ENCODE data around the gene POLDIP2. TPM values are rescaled to one million over a fixed set of nuclear protein-coding genes. Genes with fewer than 3 reads are reported as not detected.

POLDIP2 gene
- total RNA-seq, 6 experiments from 2014 or later = 92.5 to 156 (median 130) TPM

DNA sequence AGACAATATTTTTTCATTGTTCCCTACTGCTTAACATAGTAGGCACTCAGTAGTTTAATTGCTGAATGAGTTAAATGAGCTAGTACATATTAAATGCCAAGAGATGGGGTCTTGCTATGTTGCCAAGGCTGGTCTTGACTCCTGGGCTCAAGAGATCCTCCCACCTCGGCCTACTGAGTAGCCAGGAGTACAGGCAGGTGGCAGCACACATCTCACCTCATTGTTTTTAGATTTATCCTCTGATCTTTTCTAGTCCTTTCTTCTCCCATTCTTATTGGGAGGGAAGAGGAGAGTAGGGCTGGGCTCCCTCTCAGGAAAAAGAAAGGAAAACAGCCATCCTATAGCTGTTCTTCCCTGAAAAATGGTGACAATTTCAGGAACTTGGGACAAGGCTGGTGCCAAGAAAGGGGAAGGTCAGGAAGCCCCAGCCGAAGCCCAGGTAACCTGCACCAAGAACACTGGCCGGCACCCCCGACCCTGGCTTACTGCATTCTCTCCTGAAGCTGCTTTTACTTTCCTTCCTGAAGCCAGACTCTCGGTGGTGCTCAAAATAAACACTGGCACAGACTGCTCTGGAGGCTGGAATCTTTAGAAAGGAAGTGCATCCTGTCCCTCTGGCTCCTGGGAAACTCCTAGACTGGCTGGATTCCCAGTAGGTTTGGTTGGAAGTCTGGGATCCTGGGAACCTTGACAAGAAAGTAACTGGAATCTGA, 19.1 kb downstream of the POLDIP2 start:
- ATAC-seq = peak in 1 of 4 donors; percentile 2
- WGBS (ENCODE audit: insufficient coverage, low coverage, low lambda C conversion rate, missing lambda C conversion rate) = 55% methylated on average over 5 of the region's 5 CpGs
- Histone ChIP-seq H3K4me3 (no peak overlapping the region), H3K27me3 (no peaks in the 10 kb centered on the region), H3K27ac (peak overlapping the region; percentile 13 to 28 (median 25)), H3K4me1 (peaks cover 0 to 32% (median 12%) of the 10 kb centered on the region in 4 donors), H3K36me3 (peaks cover 0 to 36% (median 16%) of the 10 kb centered on the region in 4 donors), H3K9me3 (no peaks in the 10 kb centered on the region)
- no peak for DNase-seq
- peak; percentile 23 for TF ChIP-seq POLR2A (IDR thresholded peaks at IDR 0.05)
- TF ChIP-seq, protein P1, sequence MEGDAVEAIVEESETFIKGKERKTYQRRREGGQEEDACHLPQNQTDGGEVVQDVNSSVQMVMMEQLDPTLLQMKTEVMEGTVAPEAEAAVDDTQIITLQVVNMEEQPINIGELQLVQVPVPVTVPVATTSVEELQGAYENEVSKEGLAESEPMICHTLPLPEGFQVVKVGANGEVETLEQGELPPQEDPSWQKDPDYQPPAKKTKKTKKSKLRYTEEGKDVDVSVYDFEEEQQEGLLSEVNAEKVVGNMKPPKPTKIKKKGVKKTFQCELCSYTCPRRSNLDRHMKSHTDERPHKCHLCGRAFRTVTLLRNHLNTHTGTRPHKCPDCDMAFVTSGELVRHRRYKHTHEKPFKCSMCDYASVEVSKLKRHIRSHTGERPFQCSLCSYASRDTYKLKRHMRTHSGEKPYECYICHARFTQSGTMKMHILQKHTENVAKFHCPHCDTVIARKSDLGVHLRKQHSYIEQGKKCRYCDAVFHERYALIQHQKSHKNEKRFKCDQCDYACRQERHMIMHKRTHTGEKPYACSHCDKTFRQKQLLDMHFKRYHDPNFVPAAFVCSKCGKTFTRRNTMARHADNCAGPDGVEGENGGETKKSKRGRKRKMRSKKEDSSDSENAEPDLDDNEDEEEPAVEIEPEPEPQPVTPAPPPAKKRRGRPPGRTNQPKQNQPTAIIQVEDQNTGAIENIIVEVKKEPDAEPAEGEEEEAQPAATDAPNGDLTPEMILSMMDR (IDR thresholded peaks at IDR 0.05) = peak in 1 of 4 donors; percentile 6
- intact Hi-C loops (cut with DNase I) = no loop called here

DNA sequence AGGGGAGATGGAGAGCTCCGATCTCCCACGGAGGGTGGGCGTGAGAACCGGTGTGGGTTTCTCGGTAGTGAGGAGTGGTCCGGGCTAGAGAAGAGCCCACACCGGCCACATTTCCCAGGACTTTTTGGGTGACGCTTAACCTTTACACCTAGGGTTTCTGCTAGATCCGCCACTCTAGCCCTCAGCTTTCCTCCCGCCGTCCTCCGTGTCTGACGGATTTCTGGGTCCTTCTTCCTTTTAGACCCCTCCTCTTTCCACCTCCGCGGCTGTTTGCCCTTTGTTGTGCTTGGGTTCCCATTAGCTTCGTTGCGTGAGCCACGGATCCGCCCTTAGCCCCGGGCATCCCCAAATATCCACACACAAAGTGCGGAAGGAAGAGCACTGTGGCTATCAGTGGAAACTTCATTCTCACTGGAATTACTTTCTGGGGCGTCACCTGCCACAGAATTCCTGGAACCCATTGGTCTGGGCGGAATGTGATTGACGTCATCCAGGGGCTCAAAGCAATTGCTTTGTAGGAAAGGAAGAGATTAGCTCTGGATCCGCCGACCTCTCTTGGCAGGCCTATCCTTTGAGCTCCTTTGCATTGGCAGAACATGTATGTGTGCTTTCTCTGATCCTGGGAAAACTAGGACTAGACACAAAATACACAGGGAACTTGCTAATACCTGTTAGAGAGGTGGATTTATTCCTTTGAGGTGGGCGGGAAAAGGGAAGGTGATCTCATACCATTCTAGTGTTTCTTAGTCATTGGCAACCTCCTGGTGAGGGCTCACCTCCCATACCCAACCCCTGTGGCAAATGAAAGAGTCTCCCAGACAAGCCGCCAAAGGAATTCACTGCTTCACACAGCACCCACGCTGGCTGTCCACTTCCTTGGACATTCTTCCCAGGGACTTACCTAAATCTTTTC, 21.1 kb downstream of the POLDIP2 start:
- peak; percentile 32 to 50 (median 44) for ATAC-seq
- Histone ChIP-seq H3K4me3 (peak overlapping the region; percentile 94 to 96 (median 95)), H3K36me3 (peaks cover 0 to 22% (median 9%) of the 10 kb centered on the region in 4 donors), H3K4me1 (peaks cover 0 to 34% (median 11%) of the 10 kb centered on the region in 4 donors), H3K9me3 (no peaks in the 10 kb centered on the region), H3K27ac (peak overlapping the region; percentile 95 to 99 (median 95)), H3K27me3 (no peaks in the 10 kb centered on the region)
- 4% methylated on average over 26 of the region's 29 CpGs for WGBS (ENCODE audit: insufficient coverage, low coverage, low lambda C conversion rate, missing lambda C conversion rate)
- intact Hi-C loops (cut with DNase I) = no loop called here
- DNase-seq = peak; percentile 77 to 82 (median 78)
- TF ChIP-seq POLR2A (IDR thresholded peaks at IDR 0.05) = peak; percentile 48
- TF ChIP-seq, protein P1 (IDR thresholded peaks at IDR 0.05) = no peak

DNA sequence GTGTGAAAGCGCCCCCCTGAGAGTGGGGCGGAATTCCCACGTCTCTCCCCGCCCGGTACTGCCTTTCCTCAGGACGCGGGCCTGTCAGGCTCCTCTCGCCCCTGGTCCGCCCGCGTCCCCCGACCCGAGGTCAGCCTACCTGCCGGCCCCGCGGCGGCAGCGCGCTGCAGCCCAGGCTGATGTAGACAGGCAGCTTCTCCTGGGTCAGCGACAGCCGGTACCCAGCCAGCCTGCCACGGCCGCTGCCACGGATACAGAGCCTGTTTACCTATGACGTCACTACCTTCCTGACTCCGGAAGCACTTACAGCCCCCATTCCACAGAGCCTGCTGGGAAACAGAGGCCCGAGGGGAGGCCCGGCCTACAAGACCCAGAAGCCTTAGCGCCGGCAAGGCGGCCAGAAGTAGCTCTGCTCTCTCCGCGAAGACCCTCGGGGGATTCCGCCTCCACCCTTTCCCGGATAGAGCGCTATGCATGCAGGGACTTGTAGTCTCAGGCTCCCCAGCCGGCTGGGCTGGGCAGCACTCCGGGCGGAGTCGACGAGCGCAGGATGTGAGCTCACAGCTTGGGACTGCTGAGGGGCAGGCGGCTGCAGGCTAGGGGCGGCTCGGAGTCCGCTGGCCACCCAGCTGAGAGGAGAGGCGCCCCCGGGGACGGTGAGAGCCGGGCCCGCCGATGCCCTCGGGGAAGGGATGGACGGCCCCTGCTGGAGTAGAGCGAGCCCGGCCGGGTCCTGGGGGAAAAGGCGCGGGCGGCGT, 21.9 kb downstream of the POLDIP2 start, which contains the start of the genes IFT20 and TNFAIP1:
Gene IFT20, minus strand, starts transcription at position 272 of the 758 bp plus-strand sequence. CDS start 3,487 bp downstream, outside the sequence.
Gene TNFAIP1, plus strand, starts transcription at position 561 of the 758 bp plus-strand sequence. CDS start 3,761 bp downstream, outside the sequence.
- peaks cover 0 to 22% (median 6%) of the 10 kb centered on the region in 4 donors for H3K36me3 ChIP-seq
- peak; percentile 96 for TF ChIP-seq POLR2A (IDR thresholded peaks at IDR 0.05)
- TF ChIP-seq, protein P1 (IDR thresholded peaks at IDR 0.05) = no peak
- H3K9me3 ChIP-seq = no peaks in the 10 kb centered on the region
- under 1% methylated on average over 19 of the region's 62 CpGs for WGBS (ENCODE audit: insufficient coverage, low coverage, low lambda C conversion rate, missing lambda C conversion rate)
- ATAC-seq (peak; percentile 88 to 97 (median 95)), DNase-seq (peak; percentile 98 to 99 (median 99))
- peaks cover 0 to 34% (median 11%) of the 10 kb centered on the region in 4 donors for H3K4me1 ChIP-seq
- H3K27me3 ChIP-seq = no peaks in the 10 kb centered on the region
- peak within 1 kb of the TSS; percentile 94 to 96 (median 95) for H3K4me3 ChIP-seq
- peak within 1 kb of the TSS; percentile 95 to 99 (median 95) for H3K27ac ChIP-seq
- intact Hi-C loops (cut with DNase I) = no loop called here
